GM21367 (cell line): ENCODE results near the gene TAP1.
"Not testable (repeated sequence)": the region's sequence is repeated elsewhere in the genome, so short reads cannot be mapped to it uniquely, and the experiment has no call there.

Experiments
- ATAC-seq: cut with Tn5 transposase; IDR thresholded peaks from one replicate; pipeline ENCODE4 v1.9.1; 2021; ENCODE audit not compliant: unreplicated experiment

Gene TAP1

DNA sequence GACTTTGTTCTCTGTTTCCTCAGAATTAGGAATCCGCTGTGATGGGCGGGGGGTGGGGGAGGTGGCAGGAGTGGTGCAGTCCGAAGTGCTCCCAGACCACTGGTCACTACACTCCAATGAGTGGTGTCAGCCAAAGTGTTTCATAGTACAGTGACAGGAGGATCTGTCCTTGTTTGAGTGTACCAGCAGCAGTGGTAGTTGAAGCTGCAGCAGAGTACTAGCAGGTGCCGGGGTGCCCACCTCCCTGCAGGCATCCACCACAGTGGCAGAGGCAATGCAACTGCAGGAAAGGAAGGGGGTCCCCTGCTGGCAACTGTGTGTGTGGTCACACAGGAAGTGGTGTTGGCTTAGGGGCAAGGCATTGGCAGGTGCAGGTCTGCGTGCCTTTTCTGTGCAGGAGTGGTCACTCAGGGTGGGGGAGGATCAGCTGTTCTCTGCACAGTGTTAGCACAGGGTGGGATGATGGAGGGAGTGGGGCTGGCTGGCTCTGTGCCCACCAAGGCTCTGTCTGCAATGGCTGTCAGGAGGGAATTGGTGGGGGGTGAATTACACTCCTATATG is 46.4 kb downstream of the TAP1 start:
- no peak for ATAC-seq

DNA sequence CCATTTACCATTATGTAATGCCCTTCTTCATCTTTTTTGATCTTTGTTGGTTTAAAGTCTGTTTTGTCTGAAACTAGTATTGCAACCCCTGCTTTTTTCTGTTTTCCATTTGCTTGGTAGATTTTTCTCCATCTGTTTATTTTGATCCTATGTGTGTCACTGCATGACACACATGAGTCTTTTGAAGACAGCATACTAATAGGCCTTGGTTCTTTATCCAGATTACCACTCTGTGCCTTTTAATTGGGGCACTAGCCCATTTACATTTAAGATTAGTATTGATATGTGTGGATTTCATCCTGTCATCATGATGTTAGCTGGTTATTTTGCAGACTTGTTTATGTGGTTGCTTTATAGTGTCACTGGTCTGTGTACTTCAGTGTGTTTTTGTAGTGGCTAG is 48.1 kb downstream of the TAP1 start:
- ATAC-seq: not testable (repeated sequence)

DNA sequence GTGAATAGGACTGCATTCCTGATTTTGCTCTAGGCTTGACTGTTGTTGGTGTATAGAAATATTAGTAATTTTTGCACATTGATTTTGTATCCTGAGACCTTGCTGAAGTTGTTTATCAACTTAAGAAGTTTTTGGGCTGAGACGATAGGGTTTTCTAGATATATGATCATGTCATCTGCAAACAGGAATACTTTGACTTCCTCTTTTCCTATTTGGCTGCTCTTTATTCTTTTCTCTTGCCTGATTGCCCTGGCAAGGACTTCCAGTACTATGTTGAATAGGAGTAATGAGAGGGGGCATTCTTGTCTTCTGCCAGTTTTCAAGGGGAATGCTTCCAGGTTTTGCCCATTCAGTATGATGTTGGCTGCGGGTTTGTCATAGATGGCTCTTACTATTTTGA is 50.1 kb downstream of the TAP1 start:
- no peak for ATAC-seq

DNA sequence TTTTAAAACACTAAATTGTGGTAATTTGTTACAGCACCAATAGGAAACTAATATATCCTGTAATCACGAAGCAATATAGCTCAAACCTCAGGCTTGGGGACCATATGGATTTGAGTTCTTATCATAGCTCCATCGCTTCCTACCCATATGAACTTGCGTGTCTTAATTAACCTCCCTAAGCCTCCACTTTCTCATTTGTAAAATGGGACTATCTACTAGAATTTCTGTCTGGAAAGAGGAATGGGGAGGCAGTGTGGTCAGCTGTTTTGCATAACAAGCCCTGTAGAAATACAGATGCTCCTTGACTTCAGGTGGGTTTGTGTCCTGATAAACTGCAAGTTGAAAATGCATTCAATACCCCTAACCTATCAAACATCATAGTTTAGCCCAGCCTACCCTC is 53.8 kb downstream of the TAP1 start:
- no peak for ATAC-seq

DNA sequence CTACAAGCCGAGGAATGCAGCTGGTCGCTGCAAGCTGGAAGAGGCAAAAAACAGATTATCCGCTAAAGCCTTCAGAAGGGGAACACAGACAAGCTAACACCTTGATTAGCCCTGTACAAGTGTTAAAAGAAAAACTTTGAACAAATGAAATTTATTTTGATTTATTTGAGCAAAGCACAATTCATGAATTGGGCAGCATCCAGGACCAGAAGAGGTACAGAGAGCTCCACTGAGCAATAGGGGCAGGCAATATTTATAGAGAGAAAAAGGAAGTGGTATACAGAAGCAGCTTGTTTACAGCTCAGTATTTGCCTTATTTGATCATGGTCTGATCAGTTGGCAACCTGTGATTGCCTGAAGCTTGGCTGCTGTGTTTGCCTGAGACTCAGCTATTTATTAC is 54.3 kb downstream of the TAP1 start:
- no peak for ATAC-seq

DNA sequence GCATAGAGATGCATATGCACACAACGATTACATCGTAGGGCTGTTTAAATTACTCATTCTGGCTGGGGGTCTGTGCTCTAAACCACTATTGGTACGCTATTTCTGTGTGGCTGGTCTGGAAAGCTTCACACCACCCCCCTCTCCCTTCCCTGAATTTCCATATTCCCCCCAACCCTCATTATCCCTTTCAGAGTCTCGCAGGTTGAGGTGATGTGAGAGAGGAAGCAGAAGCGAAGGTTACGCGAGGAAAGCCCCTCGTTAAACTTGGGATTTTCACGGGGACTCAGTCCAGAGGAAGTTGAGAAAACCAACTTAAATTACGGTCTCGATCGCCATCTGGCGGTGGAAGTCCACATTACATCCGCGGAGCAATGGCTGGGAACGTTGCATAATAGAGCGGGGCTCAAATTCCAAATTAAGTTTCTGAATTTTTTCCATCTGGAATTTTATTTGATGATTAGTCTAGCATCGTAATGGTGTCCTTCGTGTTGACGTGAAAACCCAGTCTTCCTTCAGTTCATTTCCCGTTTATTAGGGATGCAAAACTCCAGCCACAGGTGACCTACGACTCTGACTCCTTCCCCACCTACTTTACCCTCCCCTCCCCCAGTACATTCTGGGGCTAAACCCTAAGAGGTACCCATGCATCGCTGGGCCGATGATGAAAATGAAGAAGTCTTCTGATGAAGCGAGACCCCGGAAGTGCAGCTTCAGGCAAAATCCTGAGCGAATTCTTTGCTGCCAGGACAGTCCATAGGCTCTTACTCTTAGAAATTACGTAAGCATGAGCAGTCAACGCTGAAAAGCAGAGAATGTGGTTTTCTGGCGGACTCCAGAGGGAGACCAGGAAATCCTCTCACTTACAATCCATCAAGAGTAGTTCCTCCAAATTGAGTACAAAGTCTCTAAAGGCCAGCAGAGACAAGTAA is 56.4 kb downstream of the TAP1 start:
- ATAC-seq: no peak
